OCI-M2 (cell line): Measurements from ENCODE around the gene ZDHHC24.

Experiments used
- DNase-seq: peaks from one replicate; lab custom pipeline; 2025; ENCODE audit not compliant: unreplicated experiment; lab: John Stamatoyannopoulos, UW

ZDHHC24 gene

DNA sequence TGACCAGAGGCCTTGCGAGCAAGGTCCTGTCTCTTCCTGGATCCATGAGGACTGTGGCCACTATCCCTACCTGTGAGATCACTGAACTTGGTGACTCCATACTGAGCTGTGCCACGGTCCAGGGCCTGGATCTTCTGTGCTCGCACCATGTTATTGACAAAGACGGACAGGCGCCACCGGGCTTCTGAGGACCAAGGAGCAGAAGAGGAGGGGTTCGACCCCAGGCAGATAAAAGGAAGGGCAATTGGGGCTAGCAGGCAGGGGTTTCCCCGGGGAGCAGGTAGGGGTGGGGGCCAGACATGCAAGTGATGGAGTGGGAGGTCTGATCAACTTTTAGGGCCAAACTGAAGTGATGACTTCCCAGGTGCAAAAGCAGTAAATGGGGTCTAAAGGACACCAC lies 20.4 kb upstream of the ZDHHC24 start:
- no peak for DNase-seq

DNA sequence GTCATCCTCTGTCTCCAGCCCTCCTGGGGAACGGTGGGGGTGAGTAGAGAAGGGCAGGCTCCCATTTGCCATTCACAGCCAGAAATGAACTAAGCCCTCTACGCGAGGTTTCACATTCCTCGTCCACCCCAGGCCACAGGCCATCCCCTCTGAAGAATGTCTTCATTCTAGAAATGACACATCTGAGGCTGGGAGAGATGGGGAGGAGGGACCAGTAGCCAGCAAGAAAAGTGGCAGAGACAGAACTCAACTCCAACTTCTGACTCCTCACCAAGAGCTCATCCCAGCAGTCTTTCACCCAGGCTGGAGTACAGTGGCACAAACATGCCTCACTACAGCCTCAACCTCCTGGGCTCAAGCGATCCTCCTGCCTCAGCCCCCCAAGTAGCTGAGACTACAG lies 19.1 kb upstream of the ZDHHC24 start:
- no peak for DNase-seq

DNA sequence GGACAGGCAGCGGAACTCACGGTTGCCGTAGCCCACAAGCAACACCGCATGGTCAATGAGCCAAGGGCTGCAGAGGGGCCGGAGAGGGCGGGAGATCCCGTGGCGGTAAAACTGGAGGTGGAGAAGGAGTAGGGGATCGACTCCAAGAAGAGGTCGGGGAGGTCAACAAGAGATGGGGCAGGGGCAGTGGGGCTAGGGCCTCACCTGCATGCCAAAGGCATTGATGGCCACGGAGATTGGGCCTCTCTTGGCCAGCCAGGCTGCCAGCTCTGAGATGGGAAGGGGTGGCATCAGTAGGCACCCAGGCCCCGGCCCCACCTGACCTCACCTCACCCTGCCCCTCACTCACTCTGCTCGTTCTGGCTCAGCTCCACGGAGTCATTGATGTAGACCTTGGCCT lies 18.7 kb upstream of the ZDHHC24 start:
- DNase-seq, result no peak

DNA sequence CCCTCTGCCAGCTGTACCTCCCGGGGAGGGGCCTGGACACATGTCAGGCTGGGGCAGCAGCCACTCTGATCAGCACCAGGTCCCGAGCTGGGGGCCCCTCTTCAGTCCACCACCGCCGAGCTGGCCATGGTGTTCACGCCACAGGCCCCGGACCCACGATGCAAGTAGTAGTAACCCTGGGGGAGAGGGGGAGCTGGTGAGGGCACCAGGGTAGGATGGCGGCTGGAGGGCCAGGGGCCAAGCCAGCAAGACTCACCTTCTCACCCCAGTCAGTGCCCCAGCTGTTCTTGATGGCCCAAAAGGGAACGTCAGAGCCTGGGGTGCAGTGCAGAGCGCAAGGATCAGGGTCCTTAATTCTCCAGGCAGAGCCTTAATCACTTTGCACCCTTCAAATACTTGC lies 18.0 kb upstream of the ZDHHC24 start:
- no peak for DNase-seq

DNA sequence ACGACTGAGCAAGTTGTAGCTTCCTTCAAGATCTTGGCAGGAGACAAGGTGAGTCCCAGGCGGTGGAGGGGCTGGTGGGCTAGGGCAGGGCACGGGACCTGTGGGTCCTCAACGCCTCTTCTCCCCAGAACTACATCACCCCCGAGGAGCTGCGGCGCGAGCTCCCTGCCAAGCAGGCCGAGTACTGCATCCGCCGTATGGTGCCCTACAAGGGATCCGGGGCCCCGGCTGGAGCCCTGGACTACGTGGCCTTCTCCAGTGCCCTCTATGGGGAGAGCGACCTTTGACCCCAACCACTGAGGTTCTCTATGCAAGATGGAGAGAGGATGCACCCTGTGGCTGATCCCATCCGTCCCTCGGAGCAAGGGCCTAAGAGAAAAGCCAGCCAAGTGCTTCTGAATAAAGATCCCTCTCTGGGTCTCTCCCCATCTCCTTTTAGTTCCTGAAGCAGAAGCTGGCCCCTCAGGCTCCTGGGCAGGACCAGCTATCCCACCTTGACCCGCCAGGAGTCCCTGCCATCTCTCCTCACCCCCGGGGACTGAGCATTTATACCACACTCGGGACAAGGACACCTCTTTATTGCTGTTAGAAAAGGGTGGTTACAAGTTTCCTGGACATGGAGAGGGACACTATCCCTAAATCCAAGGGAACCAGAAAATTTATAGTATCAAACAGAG lies 17.2 kb upstream of the ZDHHC24 start:
- DNase-seq, result no peak

DNA sequence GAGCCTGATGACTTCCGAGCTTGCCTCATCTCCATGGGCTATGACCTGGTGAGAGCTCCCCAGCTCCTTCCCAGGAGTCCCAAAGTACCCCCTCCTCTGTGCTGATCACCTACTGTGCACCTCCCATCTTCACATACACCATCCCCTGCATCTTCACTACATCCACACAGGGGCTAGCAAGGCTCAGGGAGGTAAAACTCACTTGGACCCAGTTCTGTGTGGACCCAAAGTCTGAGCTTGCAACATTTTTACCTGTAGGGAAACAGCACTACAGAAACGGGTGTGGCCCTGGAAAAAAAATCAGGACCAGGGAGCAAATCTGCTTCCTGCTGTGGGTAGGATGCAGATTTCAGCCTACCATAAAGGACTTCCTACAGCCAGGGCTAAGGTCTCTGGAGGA lies 16.4 kb upstream of the ZDHHC24 start:
- DNase-seq, result no peak

DNA sequence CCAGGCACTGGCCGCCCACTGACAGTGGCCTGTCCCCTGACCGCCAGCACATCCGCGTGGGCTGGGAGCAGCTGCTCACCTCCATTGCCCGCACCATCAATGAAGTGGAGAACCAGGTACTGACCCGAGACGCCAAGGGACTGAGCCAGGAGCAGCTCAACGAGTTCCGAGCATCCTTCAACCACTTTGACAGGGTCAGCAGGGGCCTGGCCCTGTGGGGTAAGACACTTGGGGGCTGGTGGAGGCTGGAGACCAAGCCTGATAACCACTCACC lies 16.1 kb upstream of the ZDHHC24 start:
- no peak for DNase-seq

DNA sequence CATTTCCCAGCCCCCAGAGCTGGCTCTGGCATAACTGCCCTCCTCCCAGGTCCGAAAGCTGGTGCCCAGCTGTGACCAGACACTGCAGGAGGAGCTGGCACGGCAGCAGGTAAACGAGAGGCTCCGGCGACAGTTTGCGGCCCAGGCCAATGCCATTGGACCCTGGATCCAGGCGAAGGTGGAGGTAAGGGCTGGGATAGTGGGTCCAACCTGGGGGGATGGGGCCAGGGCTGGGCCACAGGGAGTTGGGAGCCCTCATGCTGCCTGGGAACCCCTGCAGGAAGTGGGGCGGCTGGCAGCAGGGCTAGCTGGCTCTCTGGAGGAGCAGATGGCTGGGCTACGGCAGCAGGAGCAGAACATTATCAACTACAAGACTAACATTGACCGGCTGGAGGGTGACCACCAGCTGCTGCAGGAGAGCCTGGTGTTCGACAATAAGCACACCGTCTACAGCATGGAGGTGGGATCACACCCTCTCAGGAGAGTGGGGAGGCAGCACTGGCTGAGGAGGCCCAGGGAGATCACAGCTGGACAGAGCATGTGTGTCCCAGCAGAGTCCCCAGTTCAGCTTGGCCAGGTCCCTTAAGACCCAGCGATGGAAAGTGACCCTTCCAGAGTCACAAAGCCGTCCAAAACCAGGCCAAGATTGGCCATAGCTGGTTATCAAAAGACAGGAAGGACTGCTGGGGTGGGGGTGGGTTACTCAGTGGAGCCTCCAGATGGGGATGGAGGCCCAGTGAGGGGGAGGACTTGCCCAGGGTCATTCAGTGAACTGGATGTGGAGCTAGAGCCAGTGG lies 15.5 kb upstream of the ZDHHC24 start:
- DNase-seq, result no peak

DNA sequence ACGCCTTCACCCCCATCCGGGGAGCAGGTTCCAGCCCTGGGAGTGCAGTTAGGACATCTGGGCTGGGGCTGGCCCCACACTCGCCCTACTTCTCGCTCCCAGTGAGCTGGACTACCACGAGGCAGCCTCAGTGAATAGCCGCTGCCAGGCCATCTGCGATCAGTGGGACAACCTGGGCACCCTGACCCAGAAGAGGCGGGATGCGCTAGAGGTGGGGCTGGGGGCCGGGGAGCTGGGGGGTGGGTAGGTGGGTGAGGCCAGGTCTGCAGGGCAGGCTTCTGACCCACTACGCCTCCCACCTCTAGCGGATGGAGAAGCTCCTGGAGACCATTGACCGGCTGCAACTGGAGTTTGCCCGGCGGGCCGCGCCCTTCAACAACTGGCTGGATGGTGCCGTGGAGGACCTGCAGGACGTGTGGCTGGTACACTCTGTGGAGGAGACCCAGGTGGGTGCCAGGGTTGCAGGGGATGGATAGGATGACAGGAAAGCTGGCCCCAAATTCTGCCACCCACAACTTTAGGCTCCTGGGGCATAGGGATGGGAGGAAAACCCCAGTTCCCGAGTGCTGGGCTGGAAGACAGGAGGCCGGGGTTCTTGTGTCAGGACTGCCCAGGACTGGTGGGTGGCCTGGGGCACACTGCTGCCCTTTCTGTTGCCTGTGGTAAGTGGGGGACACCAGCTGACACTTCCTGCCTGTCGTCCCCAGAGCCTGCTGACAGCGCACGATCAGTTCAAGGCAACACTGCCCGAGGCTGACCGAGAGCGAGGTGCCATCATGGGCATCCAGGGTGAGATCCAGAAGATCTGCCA lies 14.2 kb upstream of the ZDHHC24 start:
- no peak for DNase-seq

DNA sequence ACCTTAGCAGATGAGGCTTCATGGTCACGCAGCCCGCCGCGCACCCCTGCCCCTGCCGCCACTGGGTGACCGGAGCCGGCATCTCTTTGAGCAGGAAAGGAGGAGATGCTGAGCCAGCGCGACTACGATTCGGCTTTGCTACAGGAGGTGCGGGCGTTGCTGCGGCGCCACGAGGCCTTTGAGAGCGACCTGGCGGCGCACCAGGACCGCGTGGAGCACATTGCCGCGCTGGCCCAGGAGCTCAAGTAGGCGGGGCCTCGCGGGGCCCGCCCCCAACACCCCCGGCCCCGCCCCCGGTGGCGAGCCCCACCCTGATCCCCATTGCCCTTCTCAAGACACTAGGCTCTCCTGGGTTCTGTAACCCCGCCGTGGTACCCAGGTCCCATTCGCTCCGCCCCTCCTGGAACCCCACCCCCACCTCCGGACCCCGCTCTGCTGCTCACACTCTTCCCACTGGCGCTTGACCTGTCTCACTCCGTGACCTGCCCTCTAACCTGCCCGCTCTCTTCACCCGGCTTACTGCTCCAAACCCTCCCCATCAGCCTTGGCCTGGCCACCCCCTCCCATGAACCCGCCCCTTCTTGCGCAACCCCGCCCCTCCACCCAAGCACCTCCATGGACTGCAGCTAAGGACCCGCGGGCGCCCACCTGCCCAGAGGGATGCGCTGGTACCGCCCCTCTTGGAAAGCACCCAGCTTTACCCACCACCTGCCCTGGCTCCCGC lies 13.5 kb upstream of the ZDHHC24 start:
- no peak for DNase-seq

DNA sequence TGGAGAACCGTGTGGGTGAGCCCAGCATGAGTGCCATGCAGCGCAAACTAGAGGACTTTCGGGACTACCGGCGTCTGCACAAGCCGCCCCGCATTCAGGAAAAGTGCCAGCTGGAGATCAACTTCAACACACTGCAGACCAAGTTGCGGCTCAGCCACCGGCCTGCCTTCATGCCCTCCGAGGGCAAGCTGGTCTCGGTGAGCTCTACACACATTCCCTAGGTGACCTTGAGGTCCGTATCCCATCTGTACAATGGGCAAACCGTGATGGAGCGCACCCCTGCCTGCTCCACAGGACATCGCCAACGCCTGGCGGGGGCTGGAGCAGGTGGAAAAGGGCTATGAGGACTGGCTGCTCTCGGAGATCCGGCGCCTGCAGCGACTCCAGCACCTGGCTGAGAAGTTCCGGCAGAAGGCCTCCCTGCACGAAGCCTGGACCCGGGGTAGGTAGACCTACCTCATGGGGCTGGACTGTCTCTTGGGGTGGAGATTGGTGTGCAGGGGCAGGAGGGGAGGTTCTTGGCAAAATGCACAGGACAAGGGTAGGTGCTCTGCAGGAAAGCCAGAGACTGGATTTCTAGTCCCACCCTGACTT lies 12.0 kb upstream of the ZDHHC24 start:
- no peak for DNase-seq

DNA sequence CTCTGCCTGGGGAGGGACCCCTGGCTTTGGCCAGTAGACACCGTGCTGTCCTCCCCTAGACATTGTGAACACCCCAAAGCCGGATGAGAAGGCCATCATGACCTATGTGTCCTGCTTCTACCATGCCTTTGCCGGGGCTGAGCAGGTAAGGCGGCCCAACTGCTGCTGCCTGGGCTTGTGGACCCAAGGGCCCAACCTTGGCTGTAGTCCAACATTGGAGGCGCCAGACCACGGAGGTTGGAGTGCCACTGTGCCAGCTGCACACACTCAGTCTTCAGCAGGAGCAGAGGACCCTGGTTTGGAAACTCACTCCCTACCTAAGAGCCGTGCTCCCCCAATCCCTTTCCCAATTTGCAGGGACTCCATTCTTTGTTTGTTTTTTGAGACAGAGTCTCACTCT lies 10.2 kb upstream of the ZDHHC24 start:
- no peak for DNase-seq

DNA sequence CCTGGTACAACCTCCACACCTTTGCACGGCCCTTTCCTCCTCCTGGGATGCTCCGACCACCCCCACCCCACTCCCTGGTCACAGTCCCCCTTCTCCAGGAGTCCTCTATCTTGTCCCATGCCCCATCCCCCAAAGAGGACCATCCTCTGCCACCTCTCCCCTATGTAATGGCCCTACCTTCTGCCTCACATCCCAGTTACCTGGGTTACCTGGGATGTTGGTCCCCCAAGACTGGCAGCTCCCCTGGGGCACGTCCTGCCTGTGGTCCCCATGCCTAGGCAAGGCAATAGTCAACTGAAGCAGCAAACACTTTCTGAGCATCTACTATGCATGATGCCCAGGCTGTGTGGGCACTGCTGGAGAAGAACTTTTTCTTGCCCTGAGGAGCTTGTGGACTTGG lies 9.6 kb upstream of the ZDHHC24 start:
- DNase-seq, result no peak

DNA sequence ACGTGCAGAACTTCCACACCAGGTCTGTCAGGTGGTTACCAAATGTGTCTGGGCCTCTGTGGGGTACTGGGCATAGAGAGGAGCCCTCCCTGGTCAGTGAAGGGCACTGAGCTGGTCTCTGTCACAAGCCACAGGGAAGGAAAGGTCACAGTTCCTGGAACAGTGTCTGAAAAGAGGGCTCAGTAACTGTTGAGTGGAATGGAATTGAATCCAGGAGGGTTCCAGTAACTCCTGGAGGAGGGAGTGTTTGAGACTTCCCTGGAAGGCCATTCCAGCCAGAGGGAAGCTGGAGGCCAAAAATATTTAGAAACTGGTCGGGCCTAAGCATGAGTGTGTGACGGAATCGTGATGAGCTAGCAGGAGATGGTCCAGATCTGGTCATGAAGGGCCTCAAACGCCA lies 8.8 kb upstream of the ZDHHC24 start:
- no peak for DNase-seq

DNA sequence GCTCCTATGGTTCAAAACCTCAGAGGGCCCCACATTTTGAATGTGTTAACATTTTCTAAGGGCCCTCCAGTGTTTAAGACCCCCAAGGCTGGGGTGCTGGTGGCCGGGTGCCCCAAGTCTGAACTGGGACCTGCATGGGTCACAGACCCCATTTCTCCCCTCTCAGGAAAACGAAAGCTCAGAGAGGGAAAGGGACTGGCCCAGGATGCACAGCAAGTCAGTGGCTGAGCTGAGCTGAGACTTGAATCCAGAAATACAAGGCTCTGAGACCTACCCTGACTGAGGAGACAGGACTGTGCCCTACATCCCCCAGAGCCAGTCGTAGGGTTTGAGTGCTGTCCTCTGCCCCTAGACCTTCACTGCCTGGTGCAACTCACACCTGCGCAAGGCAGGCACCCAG lies 5.0 kb upstream of the ZDHHC24 start:
- no peak for DNase-seq

DNA sequence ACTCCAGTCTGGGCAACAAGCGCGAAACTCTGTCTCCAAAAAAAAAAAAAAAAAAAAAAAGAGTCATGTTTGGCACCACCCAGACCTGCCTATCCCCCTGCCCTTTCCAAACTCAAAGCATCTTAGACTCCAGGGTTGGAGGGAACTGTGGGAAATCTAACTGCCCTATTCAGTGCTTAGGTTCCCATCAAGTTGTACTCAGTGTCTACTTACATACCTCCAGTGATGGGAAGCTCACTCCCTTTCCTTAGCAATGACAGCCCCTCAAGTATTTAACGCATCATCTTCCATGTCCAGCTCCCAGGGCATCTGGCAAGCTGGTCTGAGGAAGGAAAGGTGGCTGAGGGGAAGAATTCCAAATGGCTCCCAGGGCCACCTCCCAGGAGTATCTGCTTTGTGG lies 3.8 kb upstream of the ZDHHC24 start:
- no peak for DNase-seq

DNA sequence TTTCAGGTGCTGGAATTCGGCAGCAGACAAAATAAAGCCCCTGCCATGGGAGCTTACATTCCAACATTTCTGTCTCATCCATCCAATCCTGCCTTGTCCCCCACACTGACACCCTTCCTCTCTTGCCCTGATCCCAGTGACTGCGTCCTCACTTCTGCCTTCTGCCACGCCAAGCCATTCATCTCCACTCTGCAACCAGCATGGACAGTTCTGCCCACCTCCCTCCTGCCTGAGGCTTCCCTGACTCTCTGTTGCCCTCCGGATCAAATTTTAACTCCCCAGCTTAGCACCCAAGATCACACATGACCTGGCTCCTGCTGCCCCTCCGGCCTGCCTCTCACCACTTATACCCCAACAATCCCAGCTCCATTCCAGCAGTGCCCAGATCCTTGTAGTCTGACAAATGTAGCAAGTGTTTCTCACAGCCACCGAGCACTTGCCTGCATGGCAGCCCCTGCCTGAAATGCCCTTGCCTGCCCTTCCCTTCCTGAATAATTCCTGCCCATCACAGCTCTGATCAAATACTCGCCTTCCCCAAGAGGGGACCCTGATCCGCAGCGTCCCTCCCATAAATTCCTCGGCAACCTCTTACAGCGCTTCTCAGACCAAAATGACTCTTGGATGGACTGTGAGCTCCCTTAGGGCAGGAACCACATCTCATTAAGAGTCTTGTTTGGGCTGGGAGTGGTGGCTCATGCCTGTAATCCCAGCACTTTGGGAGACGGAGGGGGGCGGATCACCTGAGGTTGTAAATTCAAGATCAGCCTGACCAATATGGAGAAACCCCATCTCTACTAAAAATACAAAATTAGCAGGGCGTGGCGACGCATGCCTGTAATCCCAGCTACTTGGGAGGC lies 3.2 kb upstream of the ZDHHC24 start:
- DNase-seq, result no peak

DNA sequence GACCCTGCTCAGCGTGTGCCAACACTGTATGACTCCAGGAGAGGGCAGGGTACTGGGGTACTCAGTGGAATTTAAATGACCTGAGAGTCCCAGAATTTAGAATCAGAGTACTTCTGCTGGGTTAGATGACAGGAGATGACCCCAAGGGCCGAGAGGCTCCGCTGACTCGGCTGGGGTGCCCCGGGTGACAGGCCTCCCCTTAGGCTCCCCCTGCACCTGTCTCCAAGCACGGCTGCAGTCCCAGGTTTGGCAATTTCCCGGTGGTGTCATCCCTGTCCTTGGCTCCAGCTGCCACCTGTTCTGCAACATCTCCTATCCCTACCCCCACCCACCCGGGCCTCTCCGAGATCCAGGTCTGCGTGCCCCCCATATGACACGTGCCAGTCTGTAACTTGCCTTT lies 2.2 kb upstream of the ZDHHC24 start:
- DNase-seq, result no peak

DNA sequence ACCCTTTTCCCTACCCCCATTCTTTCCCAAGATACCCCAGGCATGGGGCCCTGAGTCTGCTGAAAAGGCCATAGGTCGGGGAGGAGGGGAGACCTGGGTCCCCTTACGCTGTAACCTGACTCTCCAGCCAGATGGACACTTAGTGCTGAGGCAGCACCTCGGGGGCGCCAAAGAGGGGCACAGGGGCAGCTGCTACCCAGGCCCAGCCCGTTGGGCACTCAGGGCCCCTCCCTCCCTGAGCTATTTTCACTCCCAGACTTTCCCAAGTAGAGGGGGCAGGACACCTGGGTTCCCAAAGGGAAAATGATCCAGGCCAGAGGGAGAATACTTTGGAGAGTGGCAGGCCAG lies 1.8 kb upstream of the ZDHHC24 start:
- DNase-seq, result no peak

DNA sequence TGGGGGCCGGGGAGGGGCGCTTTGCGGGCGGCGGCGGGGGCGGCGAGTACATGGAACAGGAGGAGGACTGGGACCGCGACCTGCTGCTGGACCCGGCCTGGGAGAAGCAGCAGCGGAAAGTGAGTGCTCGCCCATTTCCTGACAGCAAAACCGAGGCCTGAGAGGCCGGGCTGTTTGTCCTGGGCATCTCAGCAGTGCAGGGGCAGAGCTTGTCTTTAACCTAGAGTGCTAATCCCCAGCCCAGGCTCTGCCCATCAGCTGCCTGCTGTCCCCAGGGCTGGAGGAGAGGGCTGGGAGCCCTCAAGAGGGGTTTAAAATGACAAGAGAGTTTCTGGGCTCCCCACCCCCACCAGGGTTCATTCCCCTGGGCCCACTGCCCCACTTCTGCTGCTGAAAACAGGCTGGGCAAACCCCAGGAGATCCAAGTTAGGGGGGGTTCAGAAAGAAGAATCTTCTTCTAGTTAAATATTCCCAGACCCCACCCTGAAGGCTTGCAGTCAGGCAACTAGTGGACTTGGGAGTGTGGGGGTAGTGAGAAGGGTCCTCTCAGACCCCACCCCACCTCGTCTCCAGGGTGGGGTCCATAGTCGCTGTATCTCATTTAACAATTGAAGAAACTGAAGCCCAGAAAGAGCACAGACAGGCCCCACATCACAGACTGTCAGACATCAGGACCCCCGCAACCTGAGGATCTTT lies 1.3 kb upstream of the ZDHHC24 start:
- no peak for DNase-seq
